Stomach smooth muscle (tissue), 2 donors: ENCODE measurements around the gene PLD1.
"Not testable (repeated sequence)": the region's sequence is repeated elsewhere in the genome, so short reads cannot be mapped to it uniquely, and the experiment has no call there.

ENCODE experiments used
- H3K27ac ChIP-seq: one replicate; pipeline ENCODE4 v1.7.0; 2013; ENCODE audit warnings: mild to moderate bottlenecking, low read length, inconsistent platforms
- H3K27me3 ChIP-seq, 2 donors: one replicate each; pipeline ENCODE4 v1.7.0; 2013; ENCODE audit warnings: low read length in 2 of 2; ENCODE audit not compliant: insufficient read depth in 2 of 2, control insufficient read depth in 1 of 2
- H3K36me3 ChIP-seq, 2 donors: one replicate each; pipeline ENCODE4 v1.7.0; 2013; ENCODE audit warnings: low read length in 2 of 2; ENCODE audit not compliant: control insufficient read depth in 2 of 2, insufficient read depth in 2 of 2
- H3K4me1 ChIP-seq: one replicate; pipeline ENCODE4 v1.7.0; 2013; ENCODE audit warnings: low read length; ENCODE audit not compliant: control insufficient read depth, insufficient read depth
- H3K4me3 ChIP-seq, 2 donors: one replicate each; pipeline ENCODE4 v1.7.0; 2013; ENCODE audit warnings: low read length in 2 of 2
- H3K9ac ChIP-seq, 2 donors: one replicate each; pipeline ENCODE4 v1.7.0; 2013; ENCODE audit warnings: low read length in 2 of 2, mild to moderate bottlenecking in 1 of 2
- H3K9me3 ChIP-seq, 2 donors: one replicate each; pipeline ENCODE4 v1.7.0; 2013; ENCODE audit warnings: low read length in 2 of 2; ENCODE audit not compliant: control insufficient read depth in 2 of 2
- donor health status: healthy.
- donor health status: Pancreatic carcinoma.

PLD1 gene

DNA sequence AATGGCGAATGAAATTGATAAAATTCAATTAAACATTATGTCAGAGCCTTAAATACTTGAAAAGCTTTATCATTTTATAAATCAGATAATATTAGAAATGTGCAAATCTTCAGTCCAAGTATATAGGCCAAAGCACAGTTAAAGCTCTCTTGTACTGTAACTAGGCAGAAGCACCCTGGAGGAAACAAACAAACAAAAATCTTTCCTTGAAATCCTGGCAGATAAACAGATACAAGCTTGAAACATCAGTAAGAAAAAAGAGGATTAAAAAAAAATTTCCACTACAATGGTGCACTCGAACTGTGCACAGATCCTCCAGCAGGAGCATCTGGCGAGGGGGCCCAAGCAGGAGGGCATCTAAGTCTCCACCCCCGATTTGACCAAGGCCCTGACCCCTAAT is 166.6 kb downstream of the PLD1 start:
- H3K9me3 ChIP-seq, result no peaks in the 10 kb centered on the region
- H3K9ac ChIP-seq, result no peak overlapping the region
- no peaks in the 10 kb centered on the region for H3K36me3 ChIP-seq
- no peak overlapping the region for H3K27ac ChIP-seq
- H3K4me1 ChIP-seq, result peaks cover 6% of the 10 kb centered on the region
- no peaks in the 10 kb centered on the region for H3K27me3 ChIP-seq
- H3K4me3 ChIP-seq, result no peak overlapping the region

DNA sequence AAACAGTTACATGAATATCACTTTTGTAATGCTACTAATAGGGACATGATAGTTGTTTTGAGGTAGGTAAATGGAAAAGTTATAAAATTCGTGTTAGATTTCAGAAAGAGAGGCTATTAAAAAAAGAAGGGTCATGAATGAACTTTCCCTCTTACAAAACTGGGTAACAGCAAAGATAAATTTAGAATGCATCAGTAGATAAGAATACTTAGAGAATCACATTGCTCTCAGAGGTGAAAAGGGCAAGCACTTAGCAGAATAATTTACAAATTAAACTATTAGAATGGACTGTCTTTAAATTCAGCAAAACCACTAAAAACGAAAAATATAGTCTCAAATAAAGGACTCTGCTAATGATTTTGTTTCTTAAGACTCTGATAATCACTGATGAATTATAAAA is 167.2 kb downstream of the PLD1 start:
- H3K9me3 ChIP-seq, result no peaks in the 10 kb centered on the region
- peaks cover 6% of the 10 kb centered on the region for H3K4me1 ChIP-seq
- H3K4me3 ChIP-seq, result no peak overlapping the region
- no peaks in the 10 kb centered on the region for H3K36me3 ChIP-seq
- H3K9ac ChIP-seq, result no peak overlapping the region
- no peak overlapping the region for H3K27ac ChIP-seq
- H3K27me3 ChIP-seq, result no peaks in the 10 kb centered on the region

DNA sequence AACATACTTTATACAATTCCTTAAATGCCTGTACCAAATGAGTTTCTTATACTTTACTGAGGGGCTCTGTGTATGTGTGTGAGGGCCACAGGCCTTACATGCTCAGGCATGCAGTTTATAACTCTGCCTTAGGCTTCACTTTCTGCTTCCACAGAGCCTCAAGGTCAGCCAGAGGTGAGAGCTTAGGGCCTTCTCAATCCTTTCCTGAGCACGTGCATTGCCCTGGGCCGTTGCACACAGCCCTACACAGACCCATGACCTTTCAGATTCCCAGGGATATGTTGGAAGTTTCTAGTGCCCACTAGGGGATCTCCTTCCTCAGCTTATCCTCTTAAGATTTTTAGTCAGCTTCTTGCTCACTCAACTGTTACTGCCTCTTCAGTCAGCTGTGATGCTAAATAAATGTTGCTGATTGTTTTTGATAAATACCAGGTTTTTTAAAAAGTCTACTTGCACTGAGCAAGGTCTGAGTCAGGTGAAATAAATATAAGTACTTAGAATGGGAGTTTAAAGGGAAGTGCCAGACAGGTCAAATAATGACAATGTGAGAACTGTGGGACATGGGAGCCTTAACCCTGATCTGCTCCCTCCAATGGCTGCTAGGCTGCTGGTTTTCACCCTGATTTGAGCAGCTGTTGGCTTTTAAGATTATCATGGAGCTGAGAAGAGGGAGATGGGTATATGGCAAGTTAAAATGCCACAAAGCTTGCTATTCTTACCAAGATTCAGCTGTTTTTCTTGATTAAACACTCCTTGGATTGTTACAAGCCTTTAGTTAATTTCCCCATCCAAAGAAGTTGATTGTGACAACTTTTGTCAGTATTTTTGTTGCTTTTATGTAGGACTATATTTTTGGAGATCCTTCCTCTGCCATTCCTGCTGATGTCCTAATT is 169.5 kb downstream of the PLD1 start:
- H3K9ac ChIP-seq, result no peak overlapping the region
- H3K4me1 ChIP-seq, result no peaks in the 10 kb centered on the region
- no peaks in the 10 kb centered on the region for H3K36me3 ChIP-seq
- no peak overlapping the region for H3K4me3 ChIP-seq
- H3K27me3 ChIP-seq, result no peaks in the 10 kb centered on the region
- H3K9me3 ChIP-seq, result no peaks in the 10 kb centered on the region
- no peak overlapping the region for H3K27ac ChIP-seq

DNA sequence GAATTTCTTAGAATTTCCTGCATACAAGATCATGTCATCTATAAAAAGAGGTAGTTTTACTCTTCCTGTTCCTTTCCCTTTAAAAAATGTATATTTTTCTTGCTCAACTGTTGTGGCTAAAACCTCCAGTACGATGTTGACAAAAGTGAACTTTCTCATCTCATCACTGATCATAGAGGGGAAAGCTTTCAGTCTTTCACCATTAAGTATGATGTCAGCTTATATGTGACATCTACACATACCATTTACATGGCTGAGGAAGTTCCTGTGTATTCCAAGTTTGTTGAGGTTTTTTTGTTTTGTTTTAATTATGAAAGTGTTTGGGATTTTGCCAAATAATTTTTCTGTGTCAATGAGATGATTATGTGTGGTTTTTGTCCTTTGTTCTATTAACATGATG is 173.6 kb downstream of the PLD1 start:
- Histone ChIP-seq H3K36me3 (no peaks in the 10 kb centered on the region), H3K27ac (no peak overlapping the region), H3K4me3 (no peak overlapping the region), H3K9ac (no peak overlapping the region), H3K9me3 (no peaks in the 10 kb centered on the region), H3K4me1 (no peaks in the 10 kb centered on the region), H3K27me3 (no peaks in the 10 kb centered on the region)

DNA sequence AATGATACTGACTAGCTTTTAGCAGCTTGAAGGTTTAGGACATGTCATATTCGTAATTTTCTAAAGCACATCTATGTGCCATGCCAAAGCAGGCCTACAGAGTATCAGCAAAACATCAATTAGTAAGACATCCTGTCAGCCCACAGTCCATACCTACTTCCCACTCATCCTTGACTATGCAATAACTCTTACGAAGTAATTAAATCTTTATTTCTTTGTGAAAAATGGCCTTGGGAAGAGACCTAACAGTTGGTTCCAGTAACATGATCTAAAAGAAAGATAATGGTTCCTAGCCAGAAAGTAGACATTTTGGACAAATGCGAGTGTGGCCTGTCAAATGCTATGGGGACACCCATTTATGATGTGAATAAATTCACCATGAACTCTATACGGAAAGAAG is 177.5 kb downstream of the PLD1 start:
- Histone ChIP-seq H3K9me3 (no peaks in the 10 kb centered on the region), H3K27ac (no peak overlapping the region), H3K9ac (no peak overlapping the region), H3K27me3 (no peaks in the 10 kb centered on the region), H3K4me1 (no peaks in the 10 kb centered on the region), H3K4me3 (no peak overlapping the region), H3K36me3 (no peaks in the 10 kb centered on the region)

DNA sequence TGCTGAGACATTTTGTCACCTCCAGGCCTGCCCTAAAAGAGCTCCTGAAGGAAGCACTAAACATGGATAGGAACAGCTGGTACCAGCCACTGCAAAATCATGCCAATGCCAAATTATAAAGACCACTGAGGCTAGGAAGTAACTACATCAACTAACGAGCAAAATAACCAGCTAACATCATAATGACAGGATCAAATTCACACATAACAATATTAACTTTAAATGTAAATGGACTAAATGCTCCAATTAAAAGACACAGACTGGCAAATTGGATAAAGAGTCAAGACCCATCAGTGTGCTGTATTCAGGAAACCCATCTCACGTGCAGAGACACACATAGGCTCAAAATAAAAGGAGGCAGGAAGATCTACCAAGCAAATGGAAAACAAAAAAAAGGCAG is 183.5 kb downstream of the PLD1 start:
- not testable (repeated sequence) for H3K4me1 ChIP-seq, H3K9ac ChIP-seq, H3K36me3 ChIP-seq, H3K27ac ChIP-seq, H3K9me3 ChIP-seq, H3K4me3 ChIP-seq, H3K27me3 ChIP-seq

DNA sequence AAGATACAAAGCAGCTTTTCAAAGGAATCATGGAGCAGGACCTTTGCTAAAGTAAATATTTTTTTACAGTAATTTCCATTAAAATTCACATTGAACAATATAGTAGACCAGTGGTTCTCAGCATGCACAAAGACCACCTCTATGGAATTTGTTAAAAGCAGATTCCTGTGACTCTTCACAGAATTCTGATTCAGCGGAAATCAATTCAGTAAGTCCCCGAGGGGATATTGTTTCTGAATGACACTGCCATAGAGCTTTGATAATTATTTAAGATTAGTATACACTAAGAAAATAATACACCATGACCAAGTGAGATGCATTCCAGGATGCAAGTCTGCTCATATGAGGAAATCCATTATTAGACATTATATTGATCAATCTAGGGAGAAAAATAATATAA is 188.2 kb downstream of the PLD1 start:
- H3K4me1 ChIP-seq, result no peaks in the 10 kb centered on the region
- H3K9ac ChIP-seq, result no peak overlapping the region
- H3K27me3 ChIP-seq, result no peaks in the 10 kb centered on the region
- no peaks in the 10 kb centered on the region for H3K36me3 ChIP-seq
- no peak overlapping the region for H3K27ac ChIP-seq
- H3K4me3 ChIP-seq, result no peak overlapping the region
- no peaks in the 10 kb centered on the region for H3K9me3 ChIP-seq

DNA sequence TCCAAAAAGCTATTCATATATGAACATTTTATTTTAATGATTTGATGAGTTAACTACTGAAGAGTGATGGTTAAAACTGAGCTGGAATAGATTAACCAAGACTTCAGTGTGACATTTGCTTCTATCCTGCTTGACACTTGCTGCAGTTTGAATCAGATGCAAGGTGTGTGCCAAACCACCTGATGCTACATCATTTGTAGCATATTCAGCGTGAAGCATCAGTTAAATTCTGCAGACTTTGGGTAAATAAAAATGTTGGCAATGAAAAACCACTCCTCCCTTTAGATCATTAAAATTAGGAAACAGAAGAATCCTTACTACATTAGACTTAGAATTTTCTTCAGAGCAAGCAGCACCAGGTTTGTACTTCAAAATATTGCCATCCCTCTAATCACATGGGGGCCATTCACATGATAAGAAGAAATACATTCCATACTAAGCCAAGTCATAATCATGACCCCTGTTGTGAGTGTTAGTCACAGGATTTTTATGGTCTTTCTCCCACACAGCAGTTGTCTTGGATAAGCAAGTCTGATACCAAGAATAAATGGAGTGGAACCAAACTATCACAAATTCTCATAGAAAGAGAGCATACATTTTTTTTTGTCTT is 189.4 kb downstream of the PLD1 start:
- Histone ChIP-seq H3K9ac (no peak overlapping the region), H3K4me1 (no peaks in the 10 kb centered on the region), H3K27me3 (no peaks in the 10 kb centered on the region), H3K27ac (no peak overlapping the region), H3K4me3 (no peak overlapping the region), H3K36me3 (no peaks in the 10 kb centered on the region), H3K9me3 (peaks cover 0 to 3% of the 10 kb centered on the region in 2 donors)

DNA sequence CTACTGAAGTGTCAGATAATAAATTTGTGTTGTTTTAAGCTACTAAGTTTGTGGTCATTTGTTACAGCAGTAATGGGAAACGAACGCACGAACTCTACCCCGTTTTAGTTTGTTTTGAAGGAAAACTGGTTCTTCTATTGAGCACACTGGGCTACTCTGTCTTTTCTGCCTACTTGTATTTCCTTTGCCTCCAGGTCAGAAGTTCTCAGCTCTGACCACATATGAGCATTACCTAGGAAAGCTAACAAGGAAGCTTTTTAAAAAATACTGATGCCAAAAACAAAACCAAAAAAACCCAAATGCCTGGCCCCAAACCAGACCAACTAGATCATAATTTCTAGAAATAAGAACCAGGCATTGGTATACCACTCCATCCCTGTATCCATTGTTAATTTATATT is 193.5 kb downstream of the PLD1 start:
- H3K27ac ChIP-seq, result no peak overlapping the region
- H3K36me3 ChIP-seq, result peaks cover 0 to 2% of the 10 kb centered on the region in 2 donors
- H3K27me3 ChIP-seq, result no peaks in the 10 kb centered on the region
- H3K9ac ChIP-seq, result no peak overlapping the region
- no peaks in the 10 kb centered on the region for H3K4me1 ChIP-seq
- H3K9me3 ChIP-seq, result peaks cover 0 to 3% of the 10 kb centered on the region in 2 donors
- H3K4me3 ChIP-seq, result no peak overlapping the region

DNA sequence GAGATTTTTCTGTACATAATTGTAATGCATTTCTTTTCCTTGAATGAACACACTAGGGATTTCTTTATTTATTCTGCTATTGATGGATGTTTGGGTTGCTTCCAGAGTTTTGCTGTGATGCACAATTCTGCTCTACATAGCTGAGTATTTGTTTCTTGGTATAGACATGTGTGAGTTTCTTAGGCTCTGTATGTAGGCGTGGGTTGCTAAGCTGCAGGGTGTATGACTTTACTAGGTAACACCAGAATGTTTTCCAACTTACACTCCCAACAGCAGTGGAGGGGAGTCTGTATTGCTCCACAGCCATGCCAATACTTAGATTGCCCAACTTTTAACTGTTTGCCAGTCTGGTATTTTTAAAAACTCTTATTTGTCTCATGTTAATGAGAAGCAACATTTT is 194.6 kb downstream of the PLD1 start:
- no peaks in the 10 kb centered on the region for H3K27me3 ChIP-seq
- no peaks in the 10 kb centered on the region for H3K4me1 ChIP-seq
- H3K9me3 ChIP-seq, result peaks cover 0 to 3% of the 10 kb centered on the region in 2 donors
- H3K36me3 ChIP-seq, result peaks cover 0 to 2% of the 10 kb centered on the region in 2 donors
- no peak overlapping the region for H3K27ac ChIP-seq
- H3K4me3 ChIP-seq, result no peak overlapping the region
- no peak overlapping the region for H3K9ac ChIP-seq

DNA sequence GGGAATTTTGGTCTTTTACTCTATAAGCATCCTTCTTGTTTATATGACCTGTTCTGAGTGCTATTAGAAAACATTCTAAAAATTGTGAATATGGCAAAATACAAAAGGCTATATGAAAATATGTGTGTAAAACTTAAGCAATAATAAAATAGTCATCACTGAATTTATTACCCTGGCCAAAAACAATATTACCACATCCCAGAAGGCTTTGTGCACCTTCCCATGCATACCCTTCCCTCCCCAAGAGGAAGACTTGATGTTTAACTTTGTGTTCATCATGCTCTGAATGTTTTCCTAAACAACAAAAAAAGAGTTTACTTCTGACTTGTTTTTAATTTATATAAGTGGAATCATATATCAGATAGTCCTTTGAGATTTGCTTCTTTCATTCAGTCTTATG is 195.0 kb downstream of the PLD1 start:
- no peak overlapping the region for H3K4me3 ChIP-seq
- no peaks in the 10 kb centered on the region for H3K27me3 ChIP-seq
- H3K9ac ChIP-seq, result no peak overlapping the region
- peaks cover 0 to 2% of the 10 kb centered on the region in 2 donors for H3K36me3 ChIP-seq
- H3K4me1 ChIP-seq, result no peaks in the 10 kb centered on the region
- H3K27ac ChIP-seq, result no peak overlapping the region
- peaks cover 0 to 3% of the 10 kb centered on the region in 2 donors for H3K9me3 ChIP-seq
